DMS 273 (cell line): Measurements from ENCODE around the gene SPIRE2.
"Not testable (repeated sequence)": the region's sequence is repeated elsewhere in the genome, so short reads cannot be mapped to it uniquely, and the experiment has no call there.

ENCODE experiments used
- DNase-seq: peaks from one replicate; lab custom pipeline; 2025; ENCODE audit not compliant: unreplicated experiment; lab: John Stamatoyannopoulos, UW

Gene SPIRE2

DNA sequence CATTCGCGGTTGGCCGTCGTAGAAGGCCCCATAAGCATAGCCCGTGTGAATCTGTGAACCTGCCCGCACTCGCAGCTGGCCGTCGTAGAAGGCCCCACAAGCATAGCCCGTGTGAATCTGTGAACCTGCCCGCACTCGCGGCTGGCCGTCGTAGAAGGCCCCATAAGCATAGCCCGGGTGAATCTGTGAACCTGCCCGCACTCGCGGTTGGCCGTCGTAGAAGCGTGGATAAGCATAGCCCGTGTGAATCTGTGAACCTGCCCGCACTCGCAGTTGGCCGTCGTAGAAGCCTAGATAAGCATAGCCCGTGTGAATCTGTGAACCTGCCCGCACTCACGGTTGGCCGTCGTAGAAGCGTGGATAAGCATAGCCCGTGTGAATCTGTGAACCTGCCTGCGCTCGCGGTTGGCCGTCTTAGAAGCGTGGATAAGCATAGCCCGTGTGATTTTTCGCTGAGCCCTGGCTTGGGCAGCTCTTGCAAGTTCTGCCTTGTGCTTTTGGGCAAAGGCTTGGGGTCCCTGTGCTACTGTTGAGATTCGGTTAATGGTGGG is 6.6 kb downstream of the SPIRE2 start:
- DNase-seq = not testable (repeated sequence)

DNA sequence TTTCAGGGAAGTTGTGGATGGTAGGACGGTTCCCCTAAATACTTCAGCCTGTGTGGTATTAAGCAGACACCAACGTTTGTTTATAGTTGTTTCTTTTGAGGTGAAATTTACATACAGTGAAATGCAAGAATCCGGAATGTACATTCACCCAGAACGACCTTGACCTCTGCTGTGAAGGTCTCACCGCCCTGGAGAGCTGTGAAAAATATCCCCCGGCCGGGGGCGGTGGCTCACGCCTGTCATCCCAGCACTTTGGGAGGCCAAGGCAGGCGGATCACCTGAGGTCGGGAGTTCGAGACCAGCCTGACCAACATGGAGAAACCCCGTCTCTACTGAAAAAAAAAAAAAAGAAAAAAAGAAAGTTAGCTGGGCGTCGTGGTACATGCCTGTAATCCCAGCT is 8.2 kb downstream of the SPIRE2 start:
- not testable (repeated sequence) for DNase-seq

DNA sequence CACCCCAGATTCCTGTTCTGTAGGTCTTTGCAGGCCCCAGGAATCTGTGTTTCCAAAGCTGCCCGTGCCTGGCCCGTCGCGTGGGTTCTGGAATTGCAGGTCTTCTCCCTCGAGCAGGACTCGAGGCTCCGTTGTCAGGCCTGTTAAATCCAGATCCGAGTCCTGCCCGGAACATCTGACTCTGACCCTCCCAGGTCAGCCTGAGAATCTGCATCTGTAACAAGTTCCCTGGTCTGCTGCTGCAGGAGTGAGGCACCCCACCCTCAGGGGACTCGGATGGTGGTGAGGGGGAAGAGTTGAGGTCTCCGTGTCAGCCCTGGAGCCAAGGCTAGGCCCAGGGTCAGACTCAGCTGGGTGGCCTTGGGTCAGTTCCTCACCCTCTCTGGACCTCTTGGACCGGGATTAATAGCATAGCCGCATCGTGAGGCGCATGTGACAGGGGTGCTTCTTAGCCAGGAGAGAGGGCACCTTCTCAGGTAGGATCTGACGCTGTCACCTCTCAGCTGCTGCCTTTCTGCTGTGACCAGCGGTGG is 8.8 kb downstream of the SPIRE2 start:
- no peak for DNase-seq

DNA sequence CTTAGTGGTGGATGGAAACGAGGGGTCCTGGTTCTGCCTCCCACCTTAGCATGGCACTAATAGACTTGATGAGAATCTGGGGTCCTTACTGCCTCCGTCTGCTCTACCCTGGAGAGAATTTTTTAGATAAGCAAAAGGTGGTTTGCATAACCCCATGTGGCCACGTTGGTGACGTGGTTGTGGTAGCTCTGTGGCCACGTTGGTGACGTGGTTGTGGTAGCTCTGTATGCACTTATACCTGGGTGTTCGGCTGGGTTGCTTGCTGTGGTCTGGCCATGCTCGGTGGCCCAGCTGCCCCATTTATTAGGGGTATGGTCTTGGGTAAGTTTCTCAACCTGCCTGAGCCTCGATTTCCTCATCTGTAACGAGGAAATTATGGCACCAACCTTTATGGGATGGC is 13.0 kb downstream of the SPIRE2 start:
- DNase-seq = no peak

DNA sequence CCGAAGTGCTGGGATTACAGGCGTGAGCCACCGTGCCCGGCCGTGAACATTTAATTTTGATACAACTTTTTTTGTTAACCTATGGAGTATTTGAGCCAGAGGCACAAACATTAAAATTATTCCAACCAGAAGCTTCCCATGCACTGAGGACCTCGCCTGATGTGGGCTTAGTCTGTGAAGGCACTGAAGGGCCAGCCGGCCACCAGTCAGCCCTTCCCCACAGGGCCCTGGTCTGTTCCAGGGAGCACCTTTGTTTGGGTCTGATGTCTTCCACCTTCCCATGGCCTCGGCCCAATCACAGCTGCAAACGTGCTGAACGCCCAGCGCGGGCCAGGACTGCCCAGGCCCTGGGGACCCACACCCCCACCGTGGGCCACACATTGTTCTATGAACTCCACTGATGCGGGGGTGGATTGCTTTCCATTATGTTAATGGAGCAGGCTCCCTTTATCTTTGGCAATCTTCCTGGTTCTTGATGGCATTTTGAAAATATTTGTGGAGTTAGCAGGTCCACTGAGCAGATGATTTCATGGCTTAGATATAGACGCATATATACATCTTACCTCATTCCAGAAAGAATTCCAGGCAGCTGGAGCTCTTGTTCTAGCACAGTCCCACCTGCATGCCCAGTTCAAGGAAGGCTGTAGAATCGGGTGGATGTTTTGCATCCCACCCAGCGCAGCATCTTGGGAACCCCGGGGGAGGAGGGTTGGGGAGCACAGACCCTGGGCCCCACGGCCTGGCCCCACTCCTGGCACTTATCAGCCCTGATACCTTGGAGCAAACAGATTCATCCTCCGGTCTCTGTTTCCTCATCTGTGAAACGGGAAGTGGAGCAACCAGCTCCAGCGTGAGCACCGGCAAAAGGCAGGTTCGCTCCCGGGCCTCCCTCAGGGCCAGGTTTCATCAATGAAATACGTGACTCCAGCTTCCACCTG is 14.5 kb downstream of the SPIRE2 start:
- DNase-seq = peak; percentile 73

DNA sequence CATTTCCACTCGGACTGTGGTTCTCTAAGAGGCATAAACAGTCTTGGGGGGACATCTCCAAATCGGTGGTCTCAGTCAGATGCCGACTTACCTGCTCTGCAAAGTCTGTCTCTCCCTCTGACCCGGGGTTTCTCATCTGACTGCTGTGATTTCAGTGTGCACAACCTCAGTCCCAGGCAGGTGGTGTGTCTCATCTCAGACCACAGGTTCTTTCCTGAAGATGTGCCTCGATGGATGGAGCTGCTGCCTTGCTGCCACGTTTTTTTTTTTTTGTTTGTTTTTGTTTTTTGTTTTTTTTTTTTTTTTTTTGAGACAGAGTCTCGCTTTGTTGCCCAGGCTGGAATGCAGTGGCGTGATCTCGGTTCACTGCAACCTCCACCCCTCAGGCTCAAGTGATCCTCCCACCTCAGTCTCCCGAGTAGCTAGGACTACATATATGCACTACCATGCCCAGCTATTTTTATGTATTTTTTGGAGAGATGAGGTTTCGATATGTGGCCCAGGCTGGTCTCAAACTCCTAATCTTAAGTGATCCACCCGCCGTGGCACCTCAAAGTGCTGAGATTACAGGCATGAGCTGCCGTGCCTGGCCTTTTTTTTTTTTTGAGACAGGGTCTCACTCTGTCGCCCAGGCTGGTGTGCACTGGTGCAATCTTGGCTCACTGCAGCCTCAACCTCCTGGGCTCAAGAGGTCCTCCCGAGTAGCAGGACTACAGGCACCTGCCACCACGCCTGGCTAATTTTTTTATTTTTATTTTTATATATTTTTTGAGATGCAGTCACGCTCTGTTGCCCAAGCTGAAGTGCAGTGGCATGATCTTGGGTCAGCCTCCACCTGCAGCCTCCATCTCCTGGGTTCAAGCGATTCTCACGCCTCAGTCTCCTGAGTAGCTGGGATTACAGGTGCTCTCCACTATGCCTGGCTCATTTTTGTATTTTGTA is 15.4 kb downstream of the SPIRE2 start:
- no peak for DNase-seq

DNA sequence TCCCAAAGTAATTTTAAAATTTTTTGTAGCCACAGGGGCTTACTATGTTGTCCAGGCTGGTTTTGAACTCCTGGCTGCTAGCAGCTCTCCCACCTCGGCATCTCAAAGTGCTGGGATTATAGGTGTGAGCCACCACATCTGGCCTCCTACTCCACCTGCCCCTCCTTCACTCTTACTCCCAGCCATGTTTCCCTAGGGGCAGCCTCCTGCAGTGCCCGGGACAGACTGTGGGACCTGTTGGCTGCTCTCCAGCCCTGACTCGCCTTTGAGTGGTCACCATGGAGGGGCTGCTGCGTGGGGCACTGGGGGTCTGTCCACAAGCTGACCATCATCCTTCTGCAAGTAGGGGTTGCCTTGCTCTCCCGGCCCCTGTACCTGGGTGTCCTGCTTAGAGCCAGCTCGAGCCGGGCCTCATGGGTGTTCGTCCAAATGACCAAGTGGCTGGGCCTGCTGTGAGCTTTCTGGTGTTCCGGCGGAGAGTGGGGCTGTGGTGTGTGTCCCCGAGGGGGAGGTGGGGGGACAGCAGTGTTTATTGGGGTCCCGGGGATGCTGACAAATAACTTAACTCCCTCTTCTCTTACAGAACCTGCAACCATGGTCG is 16.6 kb downstream of the SPIRE2 start:
- no peak for DNase-seq

DNA sequence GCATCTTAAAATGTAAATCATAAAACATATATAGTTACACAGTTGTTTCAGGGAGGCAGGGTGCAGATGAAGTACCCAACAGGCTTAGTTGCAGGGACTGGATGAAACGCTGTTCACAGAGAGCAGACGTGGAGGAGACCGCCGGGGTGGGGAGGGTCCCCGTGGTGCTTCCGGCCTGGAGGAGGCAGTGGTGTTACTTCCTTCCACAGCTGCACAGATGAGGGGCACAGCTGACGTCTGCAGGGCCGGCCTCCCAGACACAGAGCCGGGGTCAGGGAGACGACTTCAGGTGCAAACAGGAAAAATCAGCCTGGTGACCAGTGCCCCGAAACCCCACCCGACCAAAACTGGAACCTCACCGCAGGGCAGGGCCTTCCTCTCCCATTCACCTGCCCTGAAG is 17.1 kb downstream of the SPIRE2 start:
- no peak for DNase-seq

DNA sequence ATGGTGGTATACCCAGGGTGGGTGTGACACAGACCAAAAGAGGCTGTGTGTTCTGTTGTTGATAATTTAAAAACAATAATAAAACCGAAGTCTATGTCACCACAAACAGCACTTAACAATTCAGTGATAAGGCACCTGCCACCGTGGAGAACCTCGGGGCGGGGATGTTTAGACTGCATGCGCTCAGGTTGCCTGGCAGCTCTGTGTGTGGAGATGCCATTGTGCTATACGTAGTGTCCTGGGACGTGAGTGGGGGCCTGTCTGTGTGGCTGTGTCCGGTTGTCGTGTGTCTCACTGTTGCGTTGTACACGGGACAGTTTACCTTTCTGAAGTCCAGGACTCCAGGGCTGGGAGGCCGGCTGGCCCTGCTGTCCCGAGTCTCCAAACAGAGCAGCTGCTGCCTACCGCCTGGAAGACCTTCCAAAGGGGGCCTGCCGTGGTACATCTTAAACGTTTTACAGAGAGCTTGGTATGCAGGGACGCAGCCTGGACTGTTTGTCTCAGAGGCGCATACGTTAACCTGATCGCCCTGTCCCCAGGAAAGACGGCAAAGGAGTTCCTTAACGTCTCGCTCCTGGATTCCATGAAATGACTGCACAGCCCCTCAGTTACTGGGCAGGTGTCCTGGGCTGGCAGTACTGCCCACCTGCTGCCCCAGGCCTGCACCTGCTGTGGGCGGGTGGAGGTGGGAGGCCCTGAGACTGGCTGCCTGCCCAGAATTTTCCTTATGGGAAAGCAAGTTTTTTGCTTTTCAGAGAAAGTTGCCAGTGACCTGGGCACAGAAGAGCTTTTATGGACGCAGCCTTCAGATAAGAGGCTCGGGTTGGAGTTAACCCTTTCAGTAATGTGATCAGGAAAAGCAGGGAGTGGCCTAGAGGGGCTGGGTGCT is 19.0 kb downstream of the SPIRE2 start:
- DNase-seq = no peak

DNA sequence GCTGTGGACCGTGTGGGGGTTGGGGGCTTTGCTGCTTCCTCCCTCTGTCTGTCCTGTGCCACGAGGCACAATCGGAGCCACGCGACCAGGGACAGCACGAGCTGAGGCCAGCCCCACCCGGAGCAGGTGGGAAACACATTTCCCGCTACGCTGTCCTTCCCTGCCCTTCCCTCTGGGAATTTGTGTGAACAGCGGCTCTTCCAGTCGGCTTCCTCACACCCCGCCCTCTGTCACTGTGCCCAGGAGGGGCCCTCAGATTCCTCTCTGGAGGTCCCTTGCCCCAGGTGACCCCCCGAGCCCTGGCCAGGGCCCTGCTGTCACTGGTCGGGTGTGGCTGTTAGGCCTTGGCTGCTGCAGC is 19.6 kb downstream of the SPIRE2 start:
- no peak for DNase-seq

DNA sequence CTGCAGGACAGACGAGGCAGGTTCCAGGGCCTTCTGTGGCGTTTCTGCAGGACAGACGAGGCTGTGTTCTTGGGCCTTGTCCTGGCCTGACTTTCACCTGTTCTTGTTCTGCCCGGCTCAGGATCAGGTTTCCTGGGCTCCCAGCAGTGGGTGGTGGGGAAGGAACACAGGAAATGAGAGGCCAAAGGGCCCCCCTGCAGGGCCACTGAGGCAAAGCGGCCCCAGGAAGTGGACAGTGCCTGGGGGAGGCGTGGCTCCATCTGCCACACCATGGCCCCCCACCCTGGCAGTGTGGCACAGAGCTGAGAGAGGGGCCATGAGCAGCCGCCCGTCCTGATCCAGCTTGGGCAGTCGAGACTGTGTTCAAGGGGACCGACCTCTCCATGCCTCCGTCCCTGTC is 20.7 kb downstream of the SPIRE2 start:
- DNase-seq = no peak

DNA sequence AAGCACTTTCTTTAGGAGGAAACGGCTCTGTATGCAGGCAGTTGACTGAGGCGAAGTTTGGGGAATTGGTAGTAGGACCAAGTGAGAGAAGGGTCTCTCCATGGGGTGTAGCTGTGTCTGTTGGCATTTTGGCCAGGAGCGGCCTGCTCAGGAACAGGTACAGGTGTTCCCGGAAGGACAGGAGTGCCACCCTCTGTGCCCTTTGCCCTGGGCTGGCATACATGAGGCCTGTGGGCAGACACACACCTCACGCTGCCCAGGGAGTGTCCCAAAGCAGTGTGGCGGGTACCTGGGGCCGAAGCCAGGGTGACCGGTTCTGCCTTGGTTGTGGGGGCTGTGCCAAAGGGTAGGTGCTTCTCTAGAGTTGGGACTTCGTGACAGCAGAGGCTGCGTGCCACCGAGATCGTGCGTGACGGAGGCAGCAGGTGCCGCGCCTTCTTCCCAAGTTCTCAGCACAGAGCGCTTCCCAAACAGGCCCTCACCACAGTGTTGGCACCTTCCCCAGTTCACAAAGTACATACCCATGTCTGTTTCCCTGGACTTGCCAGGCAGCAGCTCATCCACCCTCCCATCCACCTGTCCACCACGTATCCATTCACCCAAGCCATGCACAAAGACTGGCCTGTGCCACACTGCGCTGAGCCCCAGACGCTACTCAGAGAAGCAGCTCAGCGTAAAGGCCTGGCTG is 25.2 kb downstream of the SPIRE2 start:
- no peak for DNase-seq

DNA sequence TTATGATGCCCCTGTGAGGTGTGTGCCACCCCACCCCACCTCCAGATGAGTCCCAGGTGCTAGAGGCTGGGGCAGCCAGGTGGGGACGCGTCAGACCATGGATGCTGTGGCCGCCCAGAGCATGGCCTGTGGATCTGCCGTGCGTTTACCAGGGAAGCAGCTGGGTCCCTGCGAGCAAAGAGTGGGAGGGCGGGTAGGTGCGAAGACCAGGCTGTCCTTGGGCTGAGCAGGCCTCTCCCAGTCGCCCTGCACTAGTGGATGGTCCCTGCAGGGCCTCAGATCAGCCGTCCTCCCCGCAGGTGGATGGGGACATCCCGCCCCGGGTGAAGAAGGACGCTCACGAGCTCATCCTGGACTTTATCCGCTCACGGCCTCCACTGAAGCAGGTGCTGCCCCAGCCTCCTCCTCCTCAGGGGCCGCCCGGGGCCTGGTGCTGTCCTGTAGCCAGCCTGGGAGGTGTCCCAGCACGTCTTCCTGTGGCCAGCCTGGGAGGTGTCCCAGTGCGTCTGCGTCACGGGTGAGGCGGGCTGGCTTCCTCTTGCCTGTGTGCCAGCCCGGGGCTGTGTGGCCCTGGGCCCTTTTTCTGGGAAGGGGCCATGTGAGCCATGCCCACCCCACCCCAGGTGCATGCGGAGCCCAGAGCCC is 27.1 kb downstream of the SPIRE2 start:
- DNase-seq = no peak

DNA sequence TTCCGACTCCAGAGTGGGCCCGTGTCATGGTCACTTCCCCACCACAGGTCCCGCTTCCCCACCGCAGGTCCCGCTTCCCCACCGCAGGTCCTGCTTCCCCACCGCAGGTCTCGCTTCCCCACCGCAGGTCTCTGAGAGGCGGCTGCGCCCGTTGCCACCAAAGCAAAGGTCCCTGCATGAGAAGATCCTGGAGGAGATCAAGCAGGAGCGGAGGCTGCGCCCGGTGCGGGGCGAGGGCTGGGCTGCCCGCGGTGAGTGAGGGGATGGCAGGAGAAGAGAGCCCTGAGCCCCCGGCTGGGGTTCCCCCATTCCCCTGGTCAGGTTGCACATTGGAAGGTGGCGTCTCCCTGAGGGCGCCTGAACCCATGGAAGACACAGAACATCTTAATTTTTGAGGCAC is 27.7 kb downstream of the SPIRE2 start:
- no peak for DNase-seq

DNA sequence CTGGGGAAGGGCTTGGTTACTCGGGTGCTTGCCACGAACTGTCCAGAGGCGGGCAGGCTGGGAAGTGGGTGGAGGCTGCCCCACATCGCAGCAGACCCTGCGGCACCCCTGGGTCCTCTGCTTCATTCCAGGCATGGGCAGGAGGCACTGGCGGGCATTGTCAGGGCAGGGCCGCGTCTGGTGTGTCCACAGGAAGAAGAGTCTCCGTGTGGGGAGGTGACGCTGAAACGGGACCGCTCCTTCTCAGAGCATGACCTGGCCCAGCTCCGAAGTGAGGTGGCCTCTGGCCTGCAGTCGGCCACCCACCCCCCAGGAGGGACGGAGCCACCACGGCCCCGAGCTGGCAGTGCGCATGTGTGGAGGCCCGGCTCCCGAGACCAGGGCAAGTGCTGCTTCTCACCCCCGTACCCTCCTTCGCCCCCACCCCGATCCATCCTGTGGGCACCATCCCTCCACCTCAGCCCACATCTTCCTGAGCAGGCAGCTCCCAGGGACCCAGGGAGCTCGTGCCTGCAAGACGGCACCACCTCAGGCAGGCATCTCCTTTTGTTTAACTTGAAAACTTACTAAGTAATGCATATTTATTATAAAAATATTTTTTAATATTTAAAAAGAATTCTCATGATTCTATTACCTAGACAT is 30.8 kb downstream of the SPIRE2 start:
- DNase-seq = no peak

DNA sequence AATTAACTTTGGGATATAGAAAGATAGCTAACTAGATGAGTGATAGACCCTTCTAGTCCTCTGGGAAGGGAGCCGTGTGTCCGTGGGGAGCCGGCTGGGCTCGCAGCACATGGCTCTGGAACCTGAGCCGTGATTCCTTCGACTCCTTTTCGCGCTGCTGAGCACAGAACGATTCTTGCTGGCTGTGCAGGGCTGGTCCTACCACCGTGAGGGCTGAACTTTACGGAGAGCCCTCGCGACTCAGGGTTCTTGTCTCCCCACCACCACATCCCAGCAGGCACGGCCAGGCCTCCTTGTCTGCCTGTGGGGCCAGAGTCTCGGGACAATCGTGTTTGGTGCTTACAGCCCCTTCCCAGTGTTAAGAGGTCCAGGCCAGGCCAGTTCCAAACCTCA is 31.3 kb downstream of the SPIRE2 start:
- no peak for DNase-seq

DNA sequence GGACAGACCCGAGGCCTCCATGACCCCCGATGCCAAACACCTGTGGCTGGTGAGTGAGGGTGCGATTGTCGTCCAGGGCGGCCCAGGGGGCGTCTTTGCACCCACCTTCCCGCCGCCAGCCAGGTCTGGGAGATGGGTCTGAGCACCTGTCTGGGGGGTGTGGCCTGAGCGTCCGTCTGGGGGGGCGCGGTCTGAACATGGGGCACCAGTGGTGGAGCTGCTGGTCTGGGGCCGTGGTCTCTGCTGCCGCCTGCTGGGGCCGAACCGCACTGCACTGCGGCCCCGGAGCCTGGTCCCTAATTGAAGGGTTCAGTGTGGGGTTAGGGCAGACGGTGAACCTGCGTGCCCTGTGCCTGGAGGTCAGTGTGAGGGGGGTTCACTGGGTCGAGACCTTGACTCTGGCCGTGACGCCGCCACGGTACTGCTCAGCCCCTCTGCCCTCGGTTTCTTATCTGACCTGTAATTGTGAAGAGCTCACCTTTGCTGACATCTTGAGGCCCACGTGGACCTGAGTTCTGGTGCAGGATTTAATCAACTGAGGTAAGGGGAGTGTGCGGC is 32.6 kb downstream of the SPIRE2 start:
- DNase-seq = peak; percentile 75

DNA sequence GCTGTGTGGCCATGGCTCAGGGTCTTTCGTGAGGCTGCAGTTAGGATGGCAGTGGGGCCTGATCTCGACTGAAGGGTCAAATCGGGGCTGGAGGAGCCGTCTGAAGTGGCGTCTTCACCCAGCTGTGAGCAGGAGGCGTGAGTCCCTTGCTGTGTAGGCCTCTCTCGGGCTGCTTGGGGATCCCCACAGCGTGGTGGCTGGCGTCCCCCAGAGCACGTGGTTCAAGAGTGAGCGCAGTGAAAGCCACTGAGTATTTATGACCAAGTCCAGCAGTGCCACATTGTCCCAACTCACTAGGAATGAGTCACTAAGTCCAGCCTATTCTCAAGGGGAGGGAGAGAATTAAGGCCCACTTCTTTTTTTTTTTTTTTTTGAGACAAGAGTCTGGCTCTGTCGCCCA is 33.4 kb downstream of the SPIRE2 start:
- DNase-seq = no peak
